MCF 10A (cell line): ENCODE measurements around the gene PRKN. TPM values are rescaled to one million over a fixed set of nuclear protein-coding genes. Genes with fewer than 3 reads are reported as not detected.

ENCODE experiments used
- BruUV-seq: library from RNA; stranded (reverse); fragments of 400-500 nt; replicated peaks from 2 replicates; lab custom pipeline; 2021; lab: Mats Ljungman, UMichigan
- CTCF ChIA-PET: fragments of 300-600 bp; sonication (Branson Sonifier 250); formaldehyde crosslinking; extraction: SDS; loops from one replicate; lab custom pipeline; 2021; ENCODE audit warnings: antibody characterized with exemption, inconsistent platforms; lab: Yijun Ruan, JAX
- POLR2A ChIA-PET: fragments of 300-600, 350-650 bp; sonication (Branson Sonifier 250); formaldehyde crosslinking; extraction: SDS; loops from one replicate; lab custom pipeline; 2020; ENCODE audit warnings: antibody characterized with exemption, inconsistent platforms; lab: Yijun Ruan, JAX
- DNase-seq: peaks from one replicate; pipeline ENCODE4 v3.0.0-alpha.2; 2018; ENCODE audit not compliant: unreplicated experiment
- H3K27ac Mint-ChIP-seq: one replicate; pipeline ENCODE4 v1.8.0; 2022; ENCODE audit warnings: mild to moderate bottlenecking, low read depth, mixed read lengths; ENCODE audit not compliant: unreplicated experiment
- H3K27me3 Mint-ChIP-seq: one replicate; pipeline ENCODE4 v1.8.0; 2022; ENCODE audit warnings: mixed read lengths; ENCODE audit not compliant: insufficient read depth, unreplicated experiment
- H3K36me3 Mint-ChIP-seq: one replicate; pipeline ENCODE4 v1.8.0; 2022; ENCODE audit warnings: mild to moderate bottlenecking, moderate library complexity, mixed read lengths; ENCODE audit not compliant: insufficient read depth, unreplicated experiment
- H3K4me1 Mint-ChIP-seq: one replicate; pipeline ENCODE4 v1.8.0; 2022; ENCODE audit warnings: mixed read lengths; ENCODE audit not compliant: insufficient read depth, unreplicated experiment
- H3K4me3 Mint-ChIP-seq: one replicate; pipeline ENCODE4 v1.8.0; 2022; ENCODE audit warnings: mild to moderate bottlenecking, moderate library complexity, mixed read lengths; ENCODE audit not compliant: unreplicated experiment
- H3K9me3 Mint-ChIP-seq: one replicate; pipeline ENCODE4 v1.8.0; 2022; ENCODE audit warnings: mixed read lengths; ENCODE audit not compliant: unreplicated experiment
- intact Hi-C: fragments of 100-400 bp; cut with micrococcal nuclease; formaldehyde crosslinking; loops from 2 replicates; pipeline ENCODE4 v1.14.1; 2022
- total RNA-seq: library from RNA; stranded (reverse); gene quantifications from 2 replicates; pipeline ENCODE4 v1.2.3, GENCODE V29; 2022
- TF ChIP-seq, protein P1 (sequence below): fragments of 200-600 bp; IDR thresholded peaks from one replicate; pipeline ENCODE4 v1.8.0; 2022; ENCODE audit warnings: antibody characterized with exemption, mild to moderate bottlenecking; ENCODE audit not compliant: unreplicated experiment

Gene PRKN
- total RNA-seq, 1 experiment from 2014 or later = 2.5 TPM

DNA sequence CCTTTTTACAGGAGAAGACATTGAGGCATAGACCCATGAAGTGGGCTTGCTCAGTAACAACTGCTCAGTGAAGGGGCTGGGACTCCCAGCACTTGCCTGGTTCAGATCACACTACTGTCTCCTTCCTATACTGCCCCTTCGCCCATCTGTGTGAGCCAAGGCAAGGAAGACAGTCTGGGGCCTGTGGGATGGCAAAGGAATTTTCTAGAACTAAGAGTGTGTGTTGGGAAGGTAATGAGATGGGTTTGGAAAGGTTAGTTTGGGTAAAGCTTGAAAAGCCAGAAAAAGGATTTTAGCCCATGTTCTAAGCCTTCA lies 1240.4 kb downstream of the PRKN start:
- CTCF ChIA-PET = interaction anchor here (0.5 to 3.2 kb wide), 6 partner anchors 10 to 1443 kb away, joined by 3 to 15 read pairs (median 8); no protein-coding TSS in a partner anchor

DNA sequence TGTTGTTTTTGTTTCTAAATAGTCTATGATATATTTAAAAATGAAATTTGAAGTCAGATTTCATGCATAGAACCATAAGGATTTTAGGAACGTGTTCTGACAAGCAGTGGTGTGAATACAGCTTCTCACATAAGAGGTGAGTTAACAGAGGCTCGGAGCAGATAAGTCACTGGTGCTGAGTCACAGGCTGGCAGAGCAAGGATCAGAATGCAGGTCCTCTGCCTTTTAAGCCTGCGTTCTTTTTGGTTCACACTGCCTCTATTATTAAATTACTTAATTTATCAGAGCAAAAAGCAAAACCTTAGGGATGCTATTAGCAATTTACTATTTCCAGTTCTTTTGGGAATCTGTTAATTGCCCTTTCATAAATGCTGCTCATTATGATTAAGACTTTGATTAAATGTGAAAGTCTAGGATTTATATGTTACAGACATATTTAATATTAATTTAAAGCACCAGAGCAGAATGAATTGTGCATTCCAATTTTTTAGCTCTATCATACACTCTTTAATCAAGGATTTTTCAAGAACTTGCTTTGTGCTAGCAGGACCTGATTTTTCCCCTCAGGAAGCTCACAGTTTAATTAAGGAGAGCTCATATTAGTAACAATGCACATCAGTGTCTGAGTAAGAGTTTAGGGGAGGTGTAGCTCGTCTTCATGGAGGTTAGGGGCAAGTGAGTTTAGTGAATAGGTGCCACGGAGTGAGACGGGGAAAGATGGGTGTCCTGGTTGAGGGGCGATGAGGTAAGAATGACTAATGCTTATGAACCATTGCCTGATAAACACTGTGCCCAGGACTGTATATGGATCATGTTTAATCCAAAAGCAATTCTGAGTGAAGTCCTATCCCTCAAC lies 1241.0 kb downstream of the PRKN start:
- POLR2A ChIA-PET = interaction anchor here (0.5 to 2.1 kb wide), 9 partner anchors 11 to 655 kb away, joined by 3 to 20 read pairs (median 8); no protein-coding TSS in a partner anchor
- BruUV-seq = no TSS peak
- Mint-ChIP-seq H3K9me3 (no peaks in the 10 kb centered on the region), H3K27ac (peak overlapping the region; percentile 23), H3K36me3 (no peaks in the 10 kb centered on the region), H3K4me1 (peaks cover 8% of the 10 kb centered on the region), H3K27me3 (no peaks in the 10 kb centered on the region), H3K4me3 (no peak overlapping the region)
- TF ChIP-seq, protein P1, sequence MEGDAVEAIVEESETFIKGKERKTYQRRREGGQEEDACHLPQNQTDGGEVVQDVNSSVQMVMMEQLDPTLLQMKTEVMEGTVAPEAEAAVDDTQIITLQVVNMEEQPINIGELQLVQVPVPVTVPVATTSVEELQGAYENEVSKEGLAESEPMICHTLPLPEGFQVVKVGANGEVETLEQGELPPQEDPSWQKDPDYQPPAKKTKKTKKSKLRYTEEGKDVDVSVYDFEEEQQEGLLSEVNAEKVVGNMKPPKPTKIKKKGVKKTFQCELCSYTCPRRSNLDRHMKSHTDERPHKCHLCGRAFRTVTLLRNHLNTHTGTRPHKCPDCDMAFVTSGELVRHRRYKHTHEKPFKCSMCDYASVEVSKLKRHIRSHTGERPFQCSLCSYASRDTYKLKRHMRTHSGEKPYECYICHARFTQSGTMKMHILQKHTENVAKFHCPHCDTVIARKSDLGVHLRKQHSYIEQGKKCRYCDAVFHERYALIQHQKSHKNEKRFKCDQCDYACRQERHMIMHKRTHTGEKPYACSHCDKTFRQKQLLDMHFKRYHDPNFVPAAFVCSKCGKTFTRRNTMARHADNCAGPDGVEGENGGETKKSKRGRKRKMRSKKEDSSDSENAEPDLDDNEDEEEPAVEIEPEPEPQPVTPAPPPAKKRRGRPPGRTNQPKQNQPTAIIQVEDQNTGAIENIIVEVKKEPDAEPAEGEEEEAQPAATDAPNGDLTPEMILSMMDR = no peak
- peak; percentile 84 for DNase-seq
- CTCF ChIA-PET = interaction anchor here (0.5 to 3.2 kb wide), 9 partner anchors 10 to 1444 kb away, joined by 3 to 15 read pairs (median 4); no protein-coding TSS in a partner anchor
- intact Hi-C loops = loop anchor here (1.0 kb wide), 1 partner anchor 133 kb away; no protein-coding TSS in a partner anchor

More for the DNA sequence above, 1240.4 kb downstream of the PRKN start:
- H3K9me3 Mint-ChIP-seq = no peaks in the 10 kb centered on the region
- POLR2A ChIA-PET = interaction anchor here (0.6 to 2.0 kb wide), 3 partner anchors 25 to 70 kb away, joined by 3 to 9 read pairs (median 8); no protein-coding TSS in a partner anchor
- H3K4me1 Mint-ChIP-seq = peaks cover 8% of the 10 kb centered on the region
- DNase-seq = no peak
- BruUV-seq = no TSS peak
- no peaks in the 10 kb centered on the region for H3K36me3 Mint-ChIP-seq
- intact Hi-C loops = no loop called here
- no peaks in the 10 kb centered on the region for H3K27me3 Mint-ChIP-seq
- H3K4me3 Mint-ChIP-seq = no peak overlapping the region
- TF ChIP-seq, protein P1 = no peak
- H3K27ac Mint-ChIP-seq = peak overlapping the region; percentile 23

DNA sequence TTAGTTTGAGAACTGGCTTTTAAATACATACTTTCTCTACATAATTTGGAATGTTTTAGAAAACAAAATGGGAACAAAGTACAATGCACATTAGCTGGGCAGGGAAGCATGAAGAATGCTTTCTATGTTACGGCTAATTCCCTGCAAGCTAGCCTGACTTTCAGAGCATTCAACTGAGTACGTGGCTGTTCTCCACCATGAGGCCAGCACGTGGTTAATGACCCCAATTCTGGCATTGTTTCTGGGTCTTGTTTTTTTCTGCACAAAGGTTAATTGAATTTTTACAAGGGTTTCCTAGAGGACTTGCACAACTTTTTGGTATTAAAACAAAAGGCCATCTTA lies 1245.1 kb downstream of the PRKN start:
- H3K27ac Mint-ChIP-seq = no peak overlapping the region
- H3K36me3 Mint-ChIP-seq = no peaks in the 10 kb centered on the region
- no peaks in the 10 kb centered on the region for H3K27me3 Mint-ChIP-seq
- intact Hi-C loops = no loop called here
- no peak overlapping the region for H3K4me3 Mint-ChIP-seq
- TF ChIP-seq, protein P1 = no peak
- H3K9me3 Mint-ChIP-seq = no peaks in the 10 kb centered on the region
- BruUV-seq = no TSS peak
- no peak for DNase-seq
- ChIA-PET POLR2A (interaction anchor here (1.1 kb wide), 2 partner anchors 43 to 75 kb away, joined by 3 read pairs; no protein-coding TSS in a partner anchor), CTCF (interaction anchor here (0.7 to 2.7 kb wide), 5 partner anchors 24 to 722 kb away, joined by 3 to 8 read pairs (median 3); no protein-coding TSS in a partner anchor)
- peaks cover 8% of the 10 kb centered on the region for H3K4me1 Mint-ChIP-seq
